ENCODE results near the gene GDPD5. TPM values are rescaled to one million over a fixed set of nuclear protein-coding genes. Genes with fewer than 3 reads are reported as not detected.

Gene GDPD5
- polyA plus RNA-seq, 1 experiment: 7.7 TPM

GRCh38 chr11:75495749-75496304 is 29.9 kb downstream of the GDPD5 start:
- DNase-seq (ENCODE audit: low read depth): no peak
- ChIA-PET CTCF (interaction anchor here (1.1 kb wide), 1 partner anchor 25 kb away, joined by 3 read pairs; no protein-coding TSS in a partner anchor), POLR2A (no interaction called here)
- H3K4me3 ChIP-seq (ENCODE audit: low read depth, low read length): no peak overlapping the region
- no peaks in the 10 kb centered on the region for H3K36me3 ChIP-seq (ENCODE audit: control insufficient read depth, insufficient read depth, low read length)
- H3K27me3 ChIP-seq (ENCODE audit: control insufficient read depth, insufficient read depth, low read length): no peaks in the 10 kb centered on the region
- TF ChIP-seq CTCF (IDR thresholded peaks at IDR 0.05; ENCODE audit: insufficient read depth, low read depth, low read length): no peak

- POLR2A ChIA-PET: no interaction called here
- no peaks in the 10 kb centered on the region for H3K36me3 ChIP-seq (ENCODE audit: control insufficient read depth, insufficient read depth, low read length)
- no peak for DNase-seq (ENCODE audit: low read depth)
- CTCF ChIA-PET: no interaction called here
- no peaks in the 10 kb centered on the region for H3K27me3 ChIP-seq (ENCODE audit: control insufficient read depth, insufficient read depth, low read length)
- no peak for TF ChIP-seq CTCF (IDR thresholded peaks at IDR 0.05; ENCODE audit: insufficient read depth, low read depth, low read length)
- H3K4me3 ChIP-seq (ENCODE audit: low read depth, low read length): no peak overlapping the region
Measured at GRCh38 chr11:75493626-75494025, 32.1 kb downstream of the GDPD5 start.

- Histone ChIP-seq H3K27me3 (ENCODE audit: control insufficient read depth, insufficient read depth, low read length) (no peaks in the 10 kb centered on the region), H3K36me3 (ENCODE audit: control insufficient read depth, insufficient read depth, low read length) (no peaks in the 10 kb centered on the region), H3K4me3 (ENCODE audit: low read depth, low read length) (no peak overlapping the region)
- ChIA-PET CTCF (interaction anchor here (1.1 to 1.7 kb wide), 2 partner anchors 16 to 61 kb away, joined by 4 read pairs; no protein-coding TSS in a partner anchor), POLR2A (no interaction called here)
- TF ChIP-seq CTCF (IDR thresholded peaks at IDR 0.05; ENCODE audit: insufficient read depth, low read depth, low read length): no peak
- DNase-seq (ENCODE audit: low read depth): no peak
Measured at GRCh38 chr11:75492181-75492820, 33.4 kb downstream of the GDPD5 start.

- POLR2A ChIA-PET: no interaction called here
Measured at GRCh38 chr11:75491465-75491864, 34.3 kb downstream of the GDPD5 start.

More at GRCh38 chr11:75491465-75491864, 34.3 kb downstream of the GDPD5 start:
- no peaks in the 10 kb centered on the region for H3K27me3 ChIP-seq (ENCODE audit: control insufficient read depth, insufficient read depth, low read length)
- no peak for TF ChIP-seq CTCF (IDR thresholded peaks at IDR 0.05; ENCODE audit: insufficient read depth, low read depth, low read length)
- H3K4me3 ChIP-seq (ENCODE audit: low read depth, low read length): no peak overlapping the region
- CTCF ChIA-PET: interaction anchor here (1.5 to 1.7 kb wide), 2 partner anchors 15 to 39 kb away, joined by 4 read pairs; no protein-coding TSS in a partner anchor
- H3K36me3 ChIP-seq (ENCODE audit: control insufficient read depth, insufficient read depth, low read length): no peaks in the 10 kb centered on the region
- no peak for DNase-seq (ENCODE audit: low read depth)

Measured in BJ (cell line).